Dendritic cell treated with granulocyte-macrophage colony-stimulating factor and Interleukin-4, amounts not matched to agents 40 ng/mL and 50 ng/mL, for 4 days (primary cell): Measurements from ENCODE around the gene COLQ.

Experiments
- H3K27ac Mint-ChIP-seq: one replicate; pipeline ENCODE4 v1.8.0; 2022; ENCODE audit warnings: mild to moderate bottlenecking, mixed read lengths
- H3K27me3 Mint-ChIP-seq: one replicate; pipeline ENCODE4 v1.8.0; 2022; ENCODE audit warnings: mild to moderate bottlenecking, mixed read lengths
- H3K36me3 Mint-ChIP-seq: one replicate; pipeline ENCODE4 v1.8.0; 2022; ENCODE audit warnings: low read depth, mixed read lengths
- H3K4me1 Mint-ChIP-seq: one replicate; pipeline ENCODE4 v1.8.0; 2022; ENCODE audit warnings: low read depth, mixed read lengths
- H3K4me3 Mint-ChIP-seq: one replicate; pipeline ENCODE4 v1.8.0; 2022; ENCODE audit warnings: mild to moderate bottlenecking, moderate library complexity, mixed read lengths
- H3K9me3 Mint-ChIP-seq: one replicate; pipeline ENCODE4 v1.8.0; 2022; ENCODE audit warnings: mixed read lengths
- intact Hi-C: fragments of 100-400 bp; cut with micrococcal nuclease; formaldehyde crosslinking; loops from one replicate; pipeline ENCODE4 v1.15.0; 2022

Gene COLQ

DNA sequence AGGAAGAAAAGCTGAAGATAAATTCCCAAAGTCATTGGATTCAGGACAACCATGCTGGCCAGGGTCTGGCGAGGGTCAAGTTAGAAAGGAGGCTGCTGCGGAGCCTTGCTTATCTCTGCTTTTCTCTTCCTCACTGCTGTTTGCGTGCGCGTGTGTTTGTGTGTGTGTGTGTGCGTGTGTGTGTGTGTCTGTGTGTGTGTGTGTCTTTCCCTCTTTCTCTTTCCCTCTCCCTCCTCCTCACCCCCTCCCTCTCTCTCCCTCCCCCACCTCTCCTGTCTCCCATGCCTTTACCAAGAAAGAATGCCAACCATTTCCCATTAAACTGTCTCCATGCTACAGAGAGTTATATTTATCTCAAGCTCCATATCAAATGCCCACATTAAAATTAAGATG is at the start of gene COLQ:
TSS of gene COLQ (minus strand) at position 134 of the 393 bp plus-strand sequence. CDS start at position 53, 81 bp downstream.
- Mint-ChIP-seq H3K9me3 (no peaks in the 10 kb centered on the region), H3K4me1 (peaks cover 28% of the 10 kb centered on the region), H3K4me3 (no peak within 1 kb of the TSS), H3K27ac (no peak within 1 kb of the TSS), H3K36me3 (no peaks in the 10 kb centered on the region), H3K27me3 (no peaks in the 10 kb centered on the region)
- intact Hi-C loops = no loop called here

DNA sequence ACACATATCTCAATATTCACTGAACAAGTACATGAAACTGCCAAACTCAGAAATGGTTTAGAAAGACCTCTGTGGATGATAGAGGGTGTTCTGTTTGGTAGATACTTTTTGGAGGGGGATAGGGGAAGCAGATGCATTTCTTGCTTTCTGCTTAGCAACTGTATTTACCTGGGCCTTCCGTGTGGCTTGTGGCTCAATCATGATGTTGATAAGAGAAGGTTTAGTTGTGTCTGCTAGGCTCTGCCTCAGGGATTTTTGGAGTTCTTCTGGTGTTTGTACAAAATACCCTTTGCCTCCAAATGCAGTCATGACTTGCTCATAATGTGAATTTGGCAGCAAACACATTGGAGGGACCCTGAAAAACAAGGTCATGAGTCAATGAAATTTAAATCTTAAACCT is 41.7 kb upstream of the COLQ start:
- intact Hi-C loops = no loop called here
- Mint-ChIP-seq H3K27me3 (no peaks in the 10 kb centered on the region), H3K27ac (no peak overlapping the region), H3K4me3 (no peak overlapping the region), H3K9me3 (no peaks in the 10 kb centered on the region), H3K36me3 (peaks cover 73% of the 10 kb centered on the region), H3K4me1 (no peaks in the 10 kb centered on the region)

DNA sequence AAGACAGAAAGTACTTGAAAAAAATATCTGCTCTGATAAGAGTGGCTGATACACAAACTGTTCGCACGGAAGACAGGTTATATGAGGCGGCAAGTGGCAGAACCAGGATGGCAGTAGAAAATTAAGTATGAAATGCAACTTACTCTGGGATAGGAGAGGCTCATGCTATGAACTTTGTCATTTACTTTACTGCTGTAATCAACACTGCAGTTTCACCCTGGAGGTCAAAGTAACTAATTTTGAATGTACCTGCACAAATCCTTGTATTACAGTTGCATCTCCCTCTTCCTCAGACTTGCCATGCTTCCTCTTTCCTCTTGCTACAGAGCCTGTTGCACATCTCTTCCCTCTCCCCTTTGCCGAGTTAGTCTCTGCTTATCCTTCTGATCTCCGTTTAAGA is 41.1 kb upstream of the COLQ start:
- Mint-ChIP-seq H3K4me3 (no peak overlapping the region), H3K9me3 (no peaks in the 10 kb centered on the region), H3K27me3 (no peaks in the 10 kb centered on the region), H3K36me3 (peaks cover 67% of the 10 kb centered on the region), H3K4me1 (no peaks in the 10 kb centered on the region), H3K27ac (no peak overlapping the region)
- intact Hi-C loops = no loop called here

DNA sequence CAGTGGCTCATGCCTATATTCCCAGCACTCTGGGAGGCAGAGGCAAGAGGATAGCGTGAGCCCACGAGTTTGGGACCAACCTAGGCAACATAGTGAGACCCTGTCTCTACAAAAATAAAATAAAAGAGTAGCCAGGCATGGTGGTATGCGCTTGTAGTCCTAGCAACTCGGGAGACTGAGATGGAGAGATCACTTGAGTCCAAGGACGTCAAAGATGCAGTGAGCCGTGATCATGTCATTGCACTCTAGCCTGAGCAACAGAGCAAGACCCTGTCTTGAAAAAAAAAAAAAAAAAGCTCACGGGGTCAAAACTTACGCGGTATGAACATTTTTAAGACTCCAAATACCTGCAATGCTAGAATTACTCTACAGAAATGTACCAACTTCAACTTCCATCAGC is 37.1 kb upstream of the COLQ start:
- Mint-ChIP-seq H3K9me3 (no peaks in the 10 kb centered on the region), H3K4me1 (peaks cover 21% of the 10 kb centered on the region), H3K4me3 (no peak overlapping the region), H3K27me3 (no peaks in the 10 kb centered on the region), H3K36me3 (peaks cover 29% of the 10 kb centered on the region), H3K27ac (no peak overlapping the region)
- intact Hi-C loops = no loop called here

DNA sequence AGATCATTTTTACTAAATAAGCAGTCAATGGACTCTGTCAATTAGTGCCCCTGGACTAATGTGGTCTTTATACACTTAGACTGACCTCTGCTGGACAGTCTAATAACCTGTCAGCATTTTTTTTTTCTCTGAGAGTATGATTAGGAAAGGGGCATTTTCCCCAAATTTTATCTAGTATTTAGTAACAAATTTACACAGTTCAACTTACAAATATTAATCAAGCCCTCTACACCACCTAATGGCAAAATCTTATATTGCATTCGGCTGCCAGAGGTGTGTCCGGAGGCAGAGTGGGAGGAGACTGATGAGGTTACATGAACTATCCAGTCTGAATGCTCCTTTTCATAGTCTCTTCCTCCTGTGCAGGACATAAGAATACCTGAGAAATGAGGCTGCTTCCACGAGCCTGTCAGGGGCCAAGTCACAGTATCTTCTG is 36.0 kb upstream of the COLQ start:
- H3K27me3 Mint-ChIP-seq = no peaks in the 10 kb centered on the region
- H3K27ac Mint-ChIP-seq = no peak overlapping the region
- intact Hi-C loops = loop anchor here (2.0 kb wide), 3 partner anchors 129 to 355 kb away; no protein-coding TSS in a partner anchor

DNA sequence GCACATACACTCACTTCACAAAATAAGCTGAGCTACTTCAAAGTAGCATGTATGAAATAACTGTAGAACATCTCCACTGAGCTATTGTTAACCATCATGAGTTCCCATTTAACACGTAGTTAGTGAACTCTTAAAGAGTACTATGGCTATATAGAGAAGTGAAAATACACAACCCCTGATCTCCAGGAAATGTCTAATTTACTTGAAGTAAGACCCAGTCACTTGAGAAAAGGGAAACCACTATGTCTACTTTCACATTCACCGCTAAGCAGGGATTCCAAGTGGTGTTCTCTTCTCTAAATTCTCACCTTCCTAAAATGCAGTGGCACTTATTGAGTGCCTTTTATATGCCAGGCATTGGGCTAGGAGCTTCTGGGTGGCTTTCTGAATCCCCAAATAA is 35.0 kb upstream of the COLQ start:
- Mint-ChIP-seq H3K4me3 (peak overlapping the region; percentile 34), H3K36me3 (peaks cover 15% of the 10 kb centered on the region), H3K27me3 (no peaks in the 10 kb centered on the region), H3K4me1 (peaks cover 27% of the 10 kb centered on the region), H3K9me3 (no peaks in the 10 kb centered on the region), H3K27ac (peak overlapping the region; percentile 84)
- intact Hi-C loops = loop anchor here (2.0 kb wide), 3 partner anchors 128 to 354 kb away; no protein-coding TSS in a partner anchor

More for the DNA sequence above, 36.0 kb upstream of the COLQ start:
- peaks cover 21% of the 10 kb centered on the region for H3K4me1 Mint-ChIP-seq
- no peak overlapping the region for H3K4me3 Mint-ChIP-seq
- peaks cover 18% of the 10 kb centered on the region for H3K36me3 Mint-ChIP-seq
- no peaks in the 10 kb centered on the region for H3K9me3 Mint-ChIP-seq

DNA sequence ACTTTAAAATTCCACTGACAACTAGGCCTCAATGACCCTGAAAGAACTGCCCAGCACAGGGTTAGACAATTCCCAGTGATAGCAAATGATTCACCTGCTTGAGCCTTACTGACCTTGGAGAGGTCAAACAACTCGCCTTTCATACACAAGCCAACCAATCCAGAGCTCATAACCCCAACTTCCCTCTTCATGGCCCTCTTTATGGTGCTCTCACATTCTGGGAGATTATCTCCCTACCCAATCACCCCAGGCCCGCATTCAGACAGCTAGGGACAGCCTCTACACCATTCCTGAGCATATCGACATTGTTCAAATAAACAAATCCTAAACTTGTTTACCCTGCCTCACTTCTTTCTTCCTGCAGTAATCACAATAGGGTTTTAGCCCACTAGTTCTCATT is 32.2 kb upstream of the COLQ start:
- peaks cover 30% of the 10 kb centered on the region for H3K4me1 Mint-ChIP-seq
- H3K4me3 Mint-ChIP-seq = no peak overlapping the region
- H3K27ac Mint-ChIP-seq = no peak overlapping the region
- H3K9me3 Mint-ChIP-seq = peaks cover 4% of the 10 kb centered on the region
- peaks cover 8% of the 10 kb centered on the region for H3K36me3 Mint-ChIP-seq
- intact Hi-C loops = no loop called here
- no peaks in the 10 kb centered on the region for H3K27me3 Mint-ChIP-seq

DNA sequence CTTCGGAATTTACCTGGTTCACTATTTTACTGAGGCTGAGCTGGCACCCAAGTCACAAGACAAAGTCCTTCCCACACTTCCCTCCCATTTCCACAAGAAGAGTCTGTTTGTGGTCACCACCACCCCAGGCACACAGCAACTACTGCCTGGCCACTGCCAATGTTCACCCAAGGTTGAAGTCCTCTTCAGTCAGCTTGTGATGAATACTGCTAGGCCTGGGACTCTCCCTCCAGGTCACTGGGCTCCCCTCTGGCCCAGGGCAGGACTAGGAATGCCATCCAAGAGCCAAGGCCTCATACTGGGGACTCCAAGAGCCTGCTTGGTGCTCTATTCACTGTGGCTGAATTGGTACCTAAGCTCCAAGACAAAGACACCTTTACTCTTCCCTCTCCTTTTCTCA is 30.4 kb upstream of the COLQ start:
- peak overlapping the region; percentile 46 for H3K27ac Mint-ChIP-seq
- H3K4me3 Mint-ChIP-seq = no peak overlapping the region
- H3K4me1 Mint-ChIP-seq = peaks cover 30% of the 10 kb centered on the region
- peaks cover 16% of the 10 kb centered on the region for H3K9me3 Mint-ChIP-seq
- intact Hi-C loops = no loop called here
- peaks cover 9% of the 10 kb centered on the region for H3K36me3 Mint-ChIP-seq
- H3K27me3 Mint-ChIP-seq = no peaks in the 10 kb centered on the region

DNA sequence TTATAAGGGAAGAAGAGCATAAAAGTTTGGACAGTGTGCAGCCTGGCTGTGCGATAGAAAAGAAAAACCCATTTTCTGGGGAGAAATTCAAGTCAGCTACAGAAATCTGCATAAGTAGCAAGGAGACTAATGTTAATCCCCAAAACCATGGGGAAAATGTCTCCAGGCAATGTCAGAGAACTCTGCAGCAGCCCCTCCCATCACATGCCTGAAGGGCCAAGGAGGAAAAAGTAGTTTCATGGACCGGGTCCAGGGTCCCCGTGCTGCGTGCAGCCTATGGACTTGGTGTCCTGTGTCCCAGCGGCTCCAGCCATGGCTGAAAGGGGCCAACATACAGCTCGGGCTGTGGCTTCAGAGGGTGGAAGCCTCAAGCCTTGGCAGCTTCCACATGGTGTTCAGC is 28.3 kb upstream of the COLQ start:
- H3K9me3 Mint-ChIP-seq = peaks cover 24% of the 10 kb centered on the region
- no peak overlapping the region for H3K27ac Mint-ChIP-seq
- peaks cover 10% of the 10 kb centered on the region for H3K4me1 Mint-ChIP-seq
- H3K27me3 Mint-ChIP-seq = no peaks in the 10 kb centered on the region
- no peak overlapping the region for H3K4me3 Mint-ChIP-seq
- peaks cover 9% of the 10 kb centered on the region for H3K36me3 Mint-ChIP-seq
- intact Hi-C loops = no loop called here

DNA sequence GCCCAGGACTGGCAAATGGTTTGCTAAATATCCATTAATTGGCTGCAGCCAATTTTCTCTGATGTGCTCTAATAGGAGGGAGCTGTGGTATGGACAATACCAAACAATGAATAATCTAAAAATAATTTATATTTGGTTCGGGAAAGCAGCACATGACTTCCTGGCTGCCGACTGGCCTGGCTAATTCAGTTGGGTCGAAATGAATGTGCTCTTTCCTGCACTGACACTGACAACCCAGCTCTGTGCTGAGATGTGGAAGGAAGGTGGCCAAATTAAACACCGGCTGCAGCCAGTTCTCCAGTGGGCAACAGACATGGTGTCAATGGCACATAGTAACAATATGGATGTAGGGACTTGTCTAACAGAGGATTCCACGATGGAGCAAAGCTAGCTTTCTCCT is 21.1 kb upstream of the COLQ start:
- intact Hi-C loops = no loop called here
- no peak overlapping the region for H3K27ac Mint-ChIP-seq
- no peak overlapping the region for H3K4me3 Mint-ChIP-seq
- H3K27me3 Mint-ChIP-seq = no peaks in the 10 kb centered on the region
- peaks cover 15% of the 10 kb centered on the region for H3K9me3 Mint-ChIP-seq
- peaks cover 7% of the 10 kb centered on the region for H3K4me1 Mint-ChIP-seq
- H3K36me3 Mint-ChIP-seq = no peaks in the 10 kb centered on the region

DNA sequence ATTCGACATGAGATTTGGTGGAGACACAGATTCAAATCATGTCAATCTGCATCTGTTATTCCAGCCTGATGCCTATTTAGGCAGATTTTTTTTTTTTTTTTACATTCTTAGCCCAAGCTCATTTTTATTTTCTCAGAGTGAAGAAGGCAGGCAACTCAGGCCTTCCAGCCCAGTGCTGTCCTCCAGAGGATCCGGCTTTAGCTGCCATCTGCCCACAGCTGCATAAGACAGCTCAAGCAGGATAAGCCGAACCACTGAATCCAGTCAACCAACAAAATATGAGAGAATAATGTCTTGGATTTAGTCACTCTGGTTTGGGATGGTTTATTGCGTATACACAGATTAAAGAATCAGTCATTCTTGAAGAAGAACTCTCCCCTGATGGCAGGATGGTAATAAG is 19.9 kb upstream of the COLQ start:
- Mint-ChIP-seq H3K36me3 (no peaks in the 10 kb centered on the region), H3K27ac (no peak overlapping the region), H3K27me3 (no peaks in the 10 kb centered on the region), H3K4me3 (no peak overlapping the region), H3K4me1 (peaks cover 12% of the 10 kb centered on the region), H3K9me3 (peaks cover 2% of the 10 kb centered on the region)
- intact Hi-C loops = no loop called here

DNA sequence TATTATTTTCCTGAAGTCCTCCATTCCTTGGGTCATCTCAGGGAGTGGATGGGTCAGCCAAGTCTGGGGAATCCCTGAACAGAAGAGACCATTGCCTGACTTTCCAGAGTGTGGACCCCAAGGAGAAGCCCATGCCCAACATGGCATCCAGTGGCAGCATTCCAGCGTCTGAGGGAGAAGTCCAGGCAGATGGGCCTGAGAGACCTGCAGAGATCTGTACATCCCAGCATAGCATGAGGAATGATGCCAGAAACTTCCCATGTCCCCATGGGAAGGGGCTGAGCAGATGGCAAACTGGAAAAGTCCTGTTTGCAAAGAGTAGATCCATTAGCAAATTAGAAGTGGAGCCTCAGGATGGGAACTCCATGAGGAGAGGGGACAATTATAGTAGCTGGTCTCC is 17.6 kb upstream of the COLQ start:
- H3K4me3 Mint-ChIP-seq = no peak overlapping the region

DNA sequence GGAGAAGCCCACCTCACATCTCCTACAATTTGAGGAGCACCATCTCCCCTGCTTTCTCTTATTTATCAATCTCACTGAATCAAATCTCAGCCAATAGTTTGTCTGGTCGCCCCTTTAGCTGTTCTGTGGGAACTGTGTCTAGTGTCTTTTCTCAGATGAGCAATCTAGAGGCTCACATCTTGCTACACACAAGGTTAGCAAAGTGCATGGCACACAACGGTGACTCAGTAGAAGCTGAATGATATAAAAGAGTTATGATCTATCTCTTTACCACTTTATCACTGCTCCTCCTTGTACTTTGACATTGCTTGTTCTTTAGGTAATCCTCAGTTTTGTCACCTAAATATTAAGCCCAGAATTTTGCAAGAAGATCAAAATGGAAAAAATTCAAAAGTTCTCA is 16.8 kb upstream of the COLQ start:
- Mint-ChIP-seq H3K4me1 (peaks cover 12% of the 10 kb centered on the region), H3K27ac (no peak overlapping the region), H3K27me3 (no peaks in the 10 kb centered on the region), H3K4me3 (no peak overlapping the region), H3K36me3 (no peaks in the 10 kb centered on the region), H3K9me3 (no peaks in the 10 kb centered on the region)
- intact Hi-C loops = no loop called here

More for the DNA sequence above, 17.6 kb upstream of the COLQ start:
- intact Hi-C loops = no loop called here
- Mint-ChIP-seq H3K4me1 (peaks cover 12% of the 10 kb centered on the region), H3K27me3 (no peaks in the 10 kb centered on the region), H3K9me3 (no peaks in the 10 kb centered on the region), H3K27ac (no peak overlapping the region), H3K36me3 (no peaks in the 10 kb centered on the region)

DNA sequence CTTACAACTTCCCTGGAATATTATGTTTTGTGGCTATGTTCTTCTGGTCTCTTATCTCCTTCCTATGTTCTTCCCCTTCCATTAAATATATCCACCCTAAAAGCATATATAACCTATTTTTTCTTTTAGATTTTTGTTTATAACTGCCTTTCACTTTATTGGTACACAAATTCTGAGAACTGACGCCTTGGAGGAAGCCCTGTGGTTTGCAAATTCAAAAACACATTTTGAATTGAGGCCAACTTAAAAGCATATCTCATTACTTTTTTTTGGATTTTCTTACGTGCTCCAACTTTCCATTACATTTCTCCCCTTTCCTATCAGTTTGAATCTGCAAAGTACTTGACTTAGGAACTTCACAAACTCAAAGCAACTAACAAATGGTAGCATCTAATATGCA is 15.3 kb upstream of the COLQ start:
- Mint-ChIP-seq H3K36me3 (no peaks in the 10 kb centered on the region), H3K4me3 (no peak overlapping the region), H3K9me3 (no peaks in the 10 kb centered on the region), H3K4me1 (peaks cover 12% of the 10 kb centered on the region), H3K27me3 (no peaks in the 10 kb centered on the region), H3K27ac (no peak overlapping the region)
- intact Hi-C loops = no loop called here

DNA sequence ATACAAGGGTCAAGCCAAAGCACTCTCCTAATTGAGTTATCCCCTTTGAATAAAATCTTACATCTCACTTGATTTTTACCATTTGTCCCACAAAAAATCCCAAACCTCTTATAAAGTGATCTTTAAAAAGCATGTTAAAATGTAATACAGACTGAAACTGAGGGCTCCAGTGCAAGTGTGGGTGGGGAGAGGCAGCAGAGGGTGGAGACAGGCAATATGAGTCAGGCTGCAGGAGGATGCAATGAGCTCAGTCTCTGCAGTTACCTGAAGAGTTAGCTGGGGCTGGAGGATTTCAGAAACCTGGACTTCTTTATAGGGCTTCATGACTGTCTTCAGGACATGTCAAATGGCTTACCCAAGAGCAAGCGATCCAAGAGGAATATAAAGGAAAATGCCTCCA is 14.2 kb upstream of the COLQ start:
- H3K27me3 Mint-ChIP-seq = no peaks in the 10 kb centered on the region
- H3K4me3 Mint-ChIP-seq = no peak overlapping the region
- no peaks in the 10 kb centered on the region for H3K36me3 Mint-ChIP-seq
- no peak overlapping the region for H3K27ac Mint-ChIP-seq
- peaks cover 4% of the 10 kb centered on the region for H3K4me1 Mint-ChIP-seq
- H3K9me3 Mint-ChIP-seq = no peaks in the 10 kb centered on the region
- intact Hi-C loops = no loop called here
